Peyer's patch (tissue), 4 donors: ENCODE data around the gene RAB3B.

Experiments used
- CTCF ChIP-seq, 6 experiments: fragments of 450-650 bp in 4 of 6; fragments of 200-600 bp in 2 of 6; sonication (generic) in 1 of 6; IDR thresholded peaks; one replicate each; pipeline ENCODE4 v1.5.1; 2017 to 2019; ENCODE audit warnings: antibody characterized with exemption in 6 of 6, mild to moderate bottlenecking in 3 of 6, moderate library complexity in 1 of 6
- POLR2A ChIP-seq, 2 donors: fragments of 450-650 bp; IDR thresholded peaks; one replicate each; pipeline ENCODE4 v1.5.1; 2017; ENCODE audit warnings: antibody characterized with exemption in 2 of 2, mild to moderate bottlenecking in 2 of 2, moderate library complexity in 2 of 2

GRCh38 chr1:51964309-51964696 is 26.2 kb downstream of the RAB3B start:
- TF ChIP-seq CTCF (IDR thresholded peaks at IDR 0.05) (no peak), POLR2A (IDR thresholded peaks at IDR 0.05) (no peak)
